ENCODE measurements around the gene GSTA3. TPM values are rescaled to one million over a fixed set of nuclear protein-coding genes. Genes with fewer than 3 reads are reported as not detected.

Gene GSTA3
- total and polyA plus RNA-seq, 2 experiments from 2014 or later: not detected

- H3K4me1 ChIP-seq (ENCODE audit: insufficient read depth): peaks cover 8% of the 10 kb centered on the region; the same call in 1 of the 2 replicates
- TF ChIP-seq POLR2AphosphoS5 (IDR thresholded peaks at IDR 0.05; ENCODE audit: low read depth) (no peak), ZNF462 (CRISPR knock-in tag; IDR thresholded peaks at IDR 0.05) (no peak), ZNF331 (CRISPR knock-in tag; IDR thresholded peaks at IDR 0.05; ENCODE audit: low read depth) (no peak), NANOG (IDR thresholded peaks at IDR 0.05; ENCODE audit: borderline replicate concordance) (no peak), ZNF114 (CRISPR knock-in tag; IDR thresholded peaks at IDR 0.05) (no peak), STAT1 (IDR thresholded peaks at IDR 0.05; ENCODE audit: unreplicated experiment) (no peak), EZH2phosphoT487 (IDR thresholded peaks at IDR 0.05; ENCODE audit: unreplicated experiment) (no peak), EZH2 (IDR thresholded peaks at IDR 0.05; ENCODE audit: low read depth, unreplicated experiment) (no peak), CREB1 (CRISPR knock-in tag; IDR thresholded peaks at IDR 0.05; ENCODE audit: low read depth) (no peak), JUNB (IDR thresholded peaks at IDR 0.05; ENCODE audit: unreplicated experiment) (no peak)
- TF ChIP-seq, protein P1, sequence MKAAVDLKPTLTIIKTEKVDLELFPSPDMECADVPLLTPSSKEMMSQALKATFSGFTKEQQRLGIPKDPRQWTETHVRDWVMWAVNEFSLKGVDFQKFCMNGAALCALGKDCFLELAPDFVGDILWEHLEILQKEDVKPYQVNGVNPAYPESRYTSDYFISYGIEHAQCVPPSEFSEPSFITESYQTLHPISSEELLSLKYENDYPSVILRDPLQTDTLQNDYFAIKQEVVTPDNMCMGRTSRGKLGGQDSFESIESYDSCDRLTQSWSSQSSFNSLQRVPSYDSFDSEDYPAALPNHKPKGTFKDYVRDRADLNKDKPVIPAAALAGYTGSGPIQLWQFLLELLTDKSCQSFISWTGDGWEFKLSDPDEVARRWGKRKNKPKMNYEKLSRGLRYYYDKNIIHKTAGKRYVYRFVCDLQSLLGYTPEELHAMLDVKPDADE (IDR thresholded peaks at IDR 0.05): no peak
- TF ChIP-seq, protein P2, sequence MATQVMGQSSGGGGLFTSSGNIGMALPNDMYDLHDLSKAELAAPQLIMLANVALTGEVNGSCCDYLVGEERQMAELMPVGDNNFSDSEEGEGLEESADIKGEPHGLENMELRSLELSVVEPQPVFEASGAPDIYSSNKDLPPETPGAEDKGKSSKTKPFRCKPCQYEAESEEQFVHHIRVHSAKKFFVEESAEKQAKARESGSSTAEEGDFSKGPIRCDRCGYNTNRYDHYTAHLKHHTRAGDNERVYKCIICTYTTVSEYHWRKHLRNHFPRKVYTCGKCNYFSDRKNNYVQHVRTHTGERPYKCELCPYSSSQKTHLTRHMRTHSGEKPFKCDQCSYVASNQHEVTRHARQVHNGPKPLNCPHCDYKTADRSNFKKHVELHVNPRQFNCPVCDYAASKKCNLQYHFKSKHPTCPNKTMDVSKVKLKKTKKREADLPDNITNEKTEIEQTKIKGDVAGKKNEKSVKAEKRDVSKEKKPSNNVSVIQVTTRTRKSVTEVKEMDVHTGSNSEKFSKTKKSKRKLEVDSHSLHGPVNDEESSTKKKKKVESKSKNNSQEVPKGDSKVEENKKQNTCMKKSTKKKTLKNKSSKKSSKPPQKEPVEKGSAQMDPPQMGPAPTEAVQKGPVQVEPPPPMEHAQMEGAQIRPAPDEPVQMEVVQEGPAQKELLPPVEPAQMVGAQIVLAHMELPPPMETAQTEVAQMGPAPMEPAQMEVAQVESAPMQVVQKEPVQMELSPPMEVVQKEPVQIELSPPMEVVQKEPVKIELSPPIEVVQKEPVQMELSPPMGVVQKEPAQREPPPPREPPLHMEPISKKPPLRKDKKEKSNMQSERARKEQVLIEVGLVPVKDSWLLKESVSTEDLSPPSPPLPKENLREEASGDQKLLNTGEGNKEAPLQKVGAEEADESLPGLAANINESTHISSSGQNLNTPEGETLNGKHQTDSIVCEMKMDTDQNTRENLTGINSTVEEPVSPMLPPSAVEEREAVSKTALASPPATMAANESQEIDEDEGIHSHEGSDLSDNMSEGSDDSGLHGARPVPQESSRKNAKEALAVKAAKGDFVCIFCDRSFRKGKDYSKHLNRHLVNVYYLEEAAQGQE (IDR thresholded peaks at IDR 0.05; ENCODE audit: unreplicated experiment): no peak
- TF ChIP-seq, protein P3, sequence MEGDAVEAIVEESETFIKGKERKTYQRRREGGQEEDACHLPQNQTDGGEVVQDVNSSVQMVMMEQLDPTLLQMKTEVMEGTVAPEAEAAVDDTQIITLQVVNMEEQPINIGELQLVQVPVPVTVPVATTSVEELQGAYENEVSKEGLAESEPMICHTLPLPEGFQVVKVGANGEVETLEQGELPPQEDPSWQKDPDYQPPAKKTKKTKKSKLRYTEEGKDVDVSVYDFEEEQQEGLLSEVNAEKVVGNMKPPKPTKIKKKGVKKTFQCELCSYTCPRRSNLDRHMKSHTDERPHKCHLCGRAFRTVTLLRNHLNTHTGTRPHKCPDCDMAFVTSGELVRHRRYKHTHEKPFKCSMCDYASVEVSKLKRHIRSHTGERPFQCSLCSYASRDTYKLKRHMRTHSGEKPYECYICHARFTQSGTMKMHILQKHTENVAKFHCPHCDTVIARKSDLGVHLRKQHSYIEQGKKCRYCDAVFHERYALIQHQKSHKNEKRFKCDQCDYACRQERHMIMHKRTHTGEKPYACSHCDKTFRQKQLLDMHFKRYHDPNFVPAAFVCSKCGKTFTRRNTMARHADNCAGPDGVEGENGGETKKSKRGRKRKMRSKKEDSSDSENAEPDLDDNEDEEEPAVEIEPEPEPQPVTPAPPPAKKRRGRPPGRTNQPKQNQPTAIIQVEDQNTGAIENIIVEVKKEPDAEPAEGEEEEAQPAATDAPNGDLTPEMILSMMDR (conservative IDR thresholded peaks at IDR 0.05; ENCODE audit: low read depth in 2 of 2): no peak
- H3K36me3 ChIP-seq (ENCODE audit: insufficient read depth): no peaks in the 10 kb centered on the region
- Mint-ChIP-seq H3K27me3 (ENCODE audit: insufficient read depth, low read depth, poor library complexity) (peaks cover 4% of the 10 kb centered on the region), H3K36me3 (ENCODE audit: low read depth) (peaks cover under 1% of the 10 kb centered on the region; the same call in 1 of the 3 replicates), H3K27ac (no peak overlapping the region), H3K9me3 (peaks cover under 1% of the 10 kb centered on the region; the same call in 1 of the 3 replicates), H3K4me3 (no peak overlapping the region), H3K4me1 (peaks cover 22% of the 10 kb centered on the region)
- H3K4me3 ChIP-seq: no peak overlapping the region
- H3K27ac ChIP-seq (ENCODE audit: low read depth): no peak overlapping the region
- H3K27me3 ChIP-seq (ENCODE audit: insufficient read depth): no peaks in the 10 kb centered on the region
- no peaks in the 10 kb centered on the region for H4K20me1 ChIP-seq (replicated peaks; ENCODE audit: insufficient read depth)
- peaks cover 13% of the 10 kb centered on the region for H3K9me2 ChIP-seq (ENCODE audit: insufficient read depth)
- no peak for ATAC-seq
- no peak overlapping the region for H3K4me2 ChIP-seq
- no peaks in the 10 kb centered on the region for H3K79me2 ChIP-seq (replicated peaks; ENCODE audit: insufficient read depth)
- DNase-seq (ENCODE audit: low spot score): no peak
- H2AFZ ChIP-seq: no peak overlapping the region
- H3F3A ChIP-seq (replicated peaks; ENCODE audit: low read depth): no peaks in the 10 kb centered on the region
Measured at GRCh38 chr6:52955871-52956270, 46.4 kb upstream of the GSTA3 start.

All from GM23338 (cell line).